ENCODE data around the gene R3HCC1L.
"Not testable (repeated sequence)": the region's sequence is repeated elsewhere in the genome, so short reads cannot be mapped to it uniquely, and the experiment has no call there.

R3HCC1L gene

GRCh38 chr10:98133075-98133752 lies 1.2 kb upstream of the R3HCC1L start:
- not testable (repeated sequence) for DNase-seq

- DNase-seq = no peak
Measured at GRCh38 chr10:98134117-98134430, 383 bp upstream of the R3HCC1L start.

GRCh38 chr10:98135222-98135899 lies 904 bp downstream of the R3HCC1L start:
- DNase-seq = no peak

GRCh38 chr10:98136775-98137174 lies 2.3 kb downstream of the R3HCC1L start:
- not testable (repeated sequence) for DNase-seq

- DNase-seq = no peak
Measured at GRCh38 chr10:98138031-98138430, 3.6 kb downstream of the R3HCC1L start.

GRCh38 chr10:98139431-98139830 lies 5.0 kb downstream of the R3HCC1L start:
- no peak for DNase-seq

GRCh38 chr10:98141484-98142073 lies 7.1 kb downstream of the R3HCC1L start:
- DNase-seq = no peak

- DNase-seq = no peak
Measured at GRCh38 chr10:98144985-98145384, 10.5 kb downstream of the R3HCC1L start.

- DNase-seq = no peak
Measured at GRCh38 chr10:98149858-98150257, 15.4 kb downstream of the R3HCC1L start.

GRCh38 chr10:98150544-98150943 lies 16.1 kb downstream of the R3HCC1L start:
- no peak for DNase-seq

GRCh38 chr10:98152778-98153177 lies 18.3 kb downstream of the R3HCC1L start:
- DNase-seq = not testable (repeated sequence)

- DNase-seq = not testable (repeated sequence)
Measured at GRCh38 chr10:98153213-98153958, 18.9 kb downstream of the R3HCC1L start.

GRCh38 chr10:98154076-98154475 lies 19.6 kb downstream of the R3HCC1L start:
- DNase-seq = no peak

- no peak for DNase-seq
Measured at GRCh38 chr10:98158576-98158975, 24.1 kb downstream of the R3HCC1L start.

- DNase-seq = no peak
Measured at GRCh38 chr10:98163941-98164340, 29.5 kb downstream of the R3HCC1L start.

- DNase-seq = no peak
Measured at GRCh38 chr10:98167191-98167590, 32.7 kb downstream of the R3HCC1L start.

GRCh38 chr10:98168147-98168546 lies 33.7 kb downstream of the R3HCC1L start:
- no peak for DNase-seq

- no peak for DNase-seq
Measured at GRCh38 chr10:98168766-98169165, 34.3 kb downstream of the R3HCC1L start.

- no peak for DNase-seq
Measured at GRCh38 chr10:98169379-98169778, 34.9 kb downstream of the R3HCC1L start.

- no peak for DNase-seq
Measured at GRCh38 chr10:98170249-98171117, 36.0 kb downstream of the R3HCC1L start.

GRCh38 chr10:98172073-98172472 lies 37.6 kb downstream of the R3HCC1L start:
- no peak for DNase-seq

GRCh38 chr10:98172495-98172894 lies 38.0 kb downstream of the R3HCC1L start:
- DNase-seq = no peak

- DNase-seq = no peak
Measured at GRCh38 chr10:98173260-98173659, 38.8 kb downstream of the R3HCC1L start.

Measured in activated CD4-positive, alpha-beta T cell treated with anti-CD3 and anti-CD28 coated beads for 1 hour (primary cell).